K562 (cell line): ENCODE measurements around the gene HCN3. TPM values are rescaled to one million over a fixed set of nuclear protein-coding genes. Genes with fewer than 3 reads are reported as not detected.

ENCODE experiments used
- ATAC-seq: fragments of 200-7000 bp; cut with Tn5 transposase; 3 replicates; pipeline ENCODE4 v1.9.1; 2020; ENCODE audit warnings: moderate library complexity
- BruUV-seq: library from RNA; stranded (reverse); fragments of 400-500 nt; replicated peaks from 2 replicates; lab custom pipeline; 2021; lab: Mats Ljungman, UMichigan
- CTCF ChIA-PET: fragments of 300-600 bp; formaldehyde crosslinking; extraction: SDS; loops from one replicate; lab custom pipeline; 2021; ENCODE audit warnings: low intra/inter-chr PET ratio; lab: Yijun Ruan, JAX
- POLR2A ChIA-PET: fragments of 300-600, 350-650 bp; sonication (Branson Sonifier 250); formaldehyde crosslinking; extraction: SDS; loops from one replicate; lab custom pipeline; 2021; ENCODE audit warnings: antibody characterized with exemption, inconsistent platforms; lab: Yijun Ruan, JAX
- DNase-seq, 4 experiments: peaks; one replicate each; pipeline versions ENCODE4 v3.0.0 to v3.0.0-alpha.2; 2011 to 2018; ENCODE audit warnings: low spot score in 3 of 4, mixed read lengths in 3 of 4; ENCODE audit errors: extremely low read depth in 1 of 4
- FAIRE-seq: peaks from 2 replicates; lab custom pipeline; 2011; peaks lifted over from hg19 to GRCh38; lab: Jason Lieb, UNC
- H2AFZ ChIP-seq: 2 replicates; pipeline ENCODE4 v1.6.0; 2011; ENCODE audit warnings: low read depth, low read length, control low read depth, inconsistent platforms
- H3K27ac ChIP-seq: fragments of 200-600 bp; 3 replicates; pipeline ENCODE4 v1.8.0; 2011; ENCODE audit warnings: low read depth, mild to moderate bottlenecking, control low read depth, inconsistent platforms, low read length, moderate library complexity, mixed read lengths; ENCODE audit errors: extremely low read depth
- H3K27me3 ChIP-seq, 2 experiments: fragments of 300-600 bp in 1 of 2; 2 replicates in 1 of 2; 3 replicates in 1 of 2; pipeline versions ENCODE4 v1.6.0 to v1.8.0; 2011; ENCODE audit warnings: inconsistent platforms in 2 of 2, low read length in 2 of 2, mild to moderate bottlenecking in 1 of 2, mixed read lengths in 1 of 2, moderate library complexity in 1 of 2; ENCODE audit not compliant: control insufficient read depth in 2 of 2, insufficient read depth in 2 of 2
- H3K36me3 ChIP-seq: fragments of 300-600 bp; 3 replicates; pipeline ENCODE4 v1.8.0; 2011; ENCODE audit warnings: mild to moderate bottlenecking, low read length, inconsistent platforms; ENCODE audit not compliant: control insufficient read depth, insufficient read depth
- H3K4me1 ChIP-seq, 2 experiments: fragments of 200-600 bp in 1 of 2; replicated peaks in 1 of 2; 2 replicates in 1 of 2; 3 replicates in 1 of 2; pipeline versions ENCODE4 v1.5.1 to v1.8.0; 2011; ENCODE audit warnings: inconsistent platforms in 2 of 2, low read length in 2 of 2, mild to moderate bottlenecking in 1 of 2, mixed read lengths in 1 of 2, moderate library complexity in 1 of 2; ENCODE audit not compliant: control insufficient read depth in 2 of 2, insufficient read depth in 2 of 2
- H3K4me2 ChIP-seq: 2 replicates; pipeline ENCODE4 v1.6.1; 2011; ENCODE audit warnings: low read length, control low read depth, inconsistent platforms, mixed read lengths; ENCODE audit not compliant: insufficient read depth
- H3K4me3 ChIP-seq: fragments of 200-600 bp; sonication (generic), shearing (Covaris generic); 2 replicates; pipeline ENCODE4 v1.5.1; 2016; ENCODE audit warnings: control low read depth, inconsistent platforms
- H3K79me2 ChIP-seq: fragments of 200-600 bp; 3 replicates; pipeline ENCODE4 v1.8.0; 2011; ENCODE audit warnings: low read length, inconsistent platforms; ENCODE audit not compliant: control insufficient read depth, insufficient read depth
- H3K9ac ChIP-seq, 2 experiments: 2 replicates each; pipeline versions ENCODE4 v1.6.0 to v1.6.1; 2011; ENCODE audit warnings: low read depth in 2 of 2, low read length in 2 of 2, control low read depth in 1 of 2, inconsistent platforms in 1 of 2, mild to moderate bottlenecking in 1 of 2, mixed read lengths in 1 of 2; ENCODE audit not compliant: insufficient read depth in 1 of 2
- H3K9me1 ChIP-seq: one replicate; pipeline ENCODE4 v1.6.0; 2011; ENCODE audit warnings: inconsistent platforms, mild to moderate bottlenecking, low read length, moderate library complexity; ENCODE audit not compliant: control insufficient read depth, insufficient read depth
- H3K9me3 ChIP-seq: replicated peaks from 2 replicates; pipeline ENCODE4 v1.5.1; 2011; ENCODE audit warnings: low read depth, low read length, inconsistent platforms; ENCODE audit not compliant: control insufficient read depth, insufficient read depth
- H4K20me1 ChIP-seq: replicated peaks from 2 replicates; pipeline ENCODE4 v1.6.1; 2011; ENCODE audit warnings: low read length, inconsistent platforms, mixed read lengths; ENCODE audit not compliant: control insufficient read depth, insufficient read depth
- ERF ChIP-seq: fragments of 450-650 bp; formaldehyde crosslinking; IDR thresholded peaks from 2 replicates; pipeline ENCODE4 v1.4.0; 2020; ENCODE audit warnings: mild to moderate bottlenecking, mixed read lengths
- MCM5 ChIP-seq: fragments of 450-650 bp; IDR thresholded peaks from 2 replicates; pipeline ENCODE4 v1.6.1; 2016; ENCODE audit warnings: low read depth
- PHF8 ChIP-seq: fragments of 200-600 bp; sonication (generic); IDR thresholded peaks from 2 replicates; pipeline ENCODE4 v1.6.1; 2012; ENCODE audit warnings: mixed run types, mild to moderate bottlenecking, inconsistent platforms, low read length, moderate library complexity, borderline replicate concordance
- SLC30A9 ChIP-seq: fragments of 250-450 bp; sonication (Bioruptor Pico); IDR thresholded peaks from 2 replicates; pipeline ENCODE4 v1.8.0; 2022; ENCODE audit warnings: mild to moderate bottlenecking, moderate library complexity
- SMAD3 ChIP-seq: fragments of 450-650 bp; formaldehyde crosslinking; conservative IDR thresholded peaks from 2 replicates; pipeline ENCODE4 v1.4.0; 2020; ENCODE audit warnings: mild to moderate bottlenecking
- YY1 ChIP-seq, 3 experiments: IDR thresholded peaks; 2 replicates each; pipeline ENCODE4 v1.6.1; 2011; ENCODE audit warnings: low read length in 2 of 3, mild to moderate bottlenecking in 2 of 3, moderate library complexity in 2 of 3, borderline replicate concordance in 1 of 3, control low read depth in 1 of 3, low read depth in 1 of 3; ENCODE audit not compliant: insufficient read depth in 3 of 3, insufficient replicate concordance in 2 of 3, control insufficient read depth in 1 of 3, insufficient read length in 1 of 3; ENCODE audit errors: extremely low read depth in 1 of 3
- ZC3H11A ChIP-seq: IDR thresholded peaks from 2 replicates; pipeline ENCODE4 v1.6.1; 2012; ENCODE audit warnings: low read depth, low read length, improper control_type of control experiment
- ZNF764 ChIP-seq: fragments of 250-450 bp; sonication (Bioruptor Pico); IDR thresholded peaks from 2 replicates; pipeline ENCODE4 v1.4.0; 2020; ENCODE audit warnings: low read depth, mild to moderate bottlenecking, moderate library complexity
- WGBS: fragments of 100-300 bp; shearing (Covaris generic); methylation state at CpG from one replicate; pipeline ENCODE4 v1.1.6; 2016; ENCODE audit warnings: low coverage, mixed read lengths; ENCODE audit not compliant: insufficient coverage; ENCODE audit errors: missing lambda C conversion rate; 5-methylcytosine and 5-hydroxymethylcytosine counted together
- in situ Hi-C: fragments of 300-500 bp; cut with MboI; formaldehyde crosslinking; loops from 4 replicates; pipeline ENCODE4 v1.15.0; 2018; ENCODE audit warnings: inconsistent platforms, mixed read lengths
- intact Hi-C: fragments of 100-400 bp; cut with micrococcal nuclease; formaldehyde crosslinking; loops from 2 replicates; pipeline ENCODE4 v1.14.2; 2022
- polyA plus RNA-seq, 8 experiments: library from polyadenylated mRNA; depleted of rRNA in 4 of 8; stranded (reverse) in 5 of 8; unstranded in 3 of 8; fragments of >200 nt; fragmentation: Nextera tagmentation in 2 of 8; fragmentation: Illumina TruSeq in 1 of 8; extraction: Ambion mirVana in 2 of 8; extraction: Trizol in 1 of 8; gene quantifications; 2 replicates each; pipeline versions ENCODE4 v1.2.1 to v1.2.3, GENCODE V29; 2011 to 2014; ENCODE audit warnings: inconsistent platforms in 1 of 8, missing spikeins in 1 of 8
- total RNA-seq, 7 experiments: library from RNA; depleted of rRNA in 6 of 7; stranded (reverse); fragments of >200 nt in 6 of 7; fragmentation: Illumina TruSeq in 2 of 7; extraction: Trizol in 2 of 7; gene quantifications; 2 replicates each; pipeline versions ENCODE4 v1.2.1 to v1.2.3, GENCODE V29; 2011 to 2021; ENCODE audit warnings: low replicate concordance in 1 of 7
- TF ChIP-seq, protein P1 (sequence below): fragments of 450-650 bp; formaldehyde crosslinking; conservative IDR thresholded peaks from 2 replicates; pipeline ENCODE4 v1.4.0; 2022; ENCODE audit warnings: mild to moderate bottlenecking, missing genetic modification characterization
- TF ChIP-seq, protein P2 (sequence below), 2 experiments: fragments of 450-650 bp; IDR thresholded peaks; 2 replicates each; pipeline ENCODE4 v1.6.1; 2018; ENCODE audit warnings: mild to moderate bottlenecking in 2 of 2, low read depth in 1 of 2; ENCODE audit not compliant: partially characterized antibody in 2 of 2

HCN3 gene
- total and polyA plus RNA-seq, 9 of the 15 experiments (the other 6 are each of a cell fraction or from before 2014, with no cell fraction given) = 0.91 to 9.7 (median 3.9) TPM

DNA sequence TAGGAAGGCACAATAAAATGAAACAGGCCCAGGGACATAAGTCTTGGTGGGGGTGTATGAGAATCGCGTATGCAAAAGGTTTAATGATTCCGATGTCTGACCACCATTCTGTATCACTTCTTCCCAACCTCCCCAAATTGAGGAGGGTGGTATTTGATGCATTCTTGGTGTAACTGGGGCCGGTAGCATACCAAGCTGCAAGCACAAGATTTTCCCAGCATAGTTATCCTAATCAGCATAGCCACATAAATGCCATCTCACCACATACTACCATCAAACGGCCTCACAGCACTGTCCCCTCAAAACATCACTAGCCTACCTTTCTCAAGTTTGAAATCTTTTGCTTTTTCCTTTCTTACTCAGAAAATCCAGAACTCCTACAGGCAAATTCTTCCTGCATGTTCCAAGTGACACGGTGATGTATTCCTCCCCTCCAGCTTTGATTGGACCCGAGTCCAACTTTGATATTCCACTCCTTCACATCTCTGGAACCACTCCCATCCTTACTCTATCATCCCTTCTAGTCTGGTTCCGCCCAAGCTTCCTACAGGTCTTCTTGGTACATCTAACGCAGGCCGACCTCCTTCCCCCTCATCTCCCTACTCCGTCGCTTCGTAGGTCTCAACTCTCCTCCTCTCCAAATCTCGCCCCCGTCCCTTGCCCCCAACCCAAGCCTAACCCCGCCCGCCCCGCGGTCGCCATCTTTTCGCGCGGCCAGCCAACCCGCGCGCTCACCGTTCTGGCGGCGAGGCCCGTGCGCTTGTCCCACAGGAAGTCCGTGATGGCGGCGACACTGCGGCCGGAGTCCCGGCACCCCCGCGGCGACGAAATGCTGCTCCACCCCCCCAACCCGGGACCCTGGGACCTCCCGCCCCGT is 4.6 kb upstream of the HCN3 start (continued):
- no peak for TF ChIP-seq ZNF764
- TF ChIP-seq PHF8 = 0 out of 2 replicates have a peak, but pooled peaks have one; percentile 51
- TF ChIP-seq, protein P1, sequence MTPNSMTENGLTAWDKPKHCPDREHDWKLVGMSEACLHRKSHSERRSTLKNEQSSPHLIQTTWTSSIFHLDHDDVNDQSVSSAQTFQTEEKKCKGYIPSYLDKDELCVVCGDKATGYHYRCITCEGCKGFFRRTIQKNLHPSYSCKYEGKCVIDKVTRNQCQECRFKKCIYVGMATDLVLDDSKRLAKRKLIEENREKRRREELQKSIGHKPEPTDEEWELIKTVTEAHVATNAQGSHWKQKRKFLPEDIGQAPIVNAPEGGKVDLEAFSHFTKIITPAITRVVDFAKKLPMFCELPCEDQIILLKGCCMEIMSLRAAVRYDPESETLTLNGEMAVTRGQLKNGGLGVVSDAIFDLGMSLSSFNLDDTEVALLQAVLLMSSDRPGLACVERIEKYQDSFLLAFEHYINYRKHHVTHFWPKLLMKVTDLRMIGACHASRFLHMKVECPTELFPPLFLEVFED (CRISPR knock-in tag) = peak; percentile 40; the same call in 1 of the 2 replicates

DNA sequence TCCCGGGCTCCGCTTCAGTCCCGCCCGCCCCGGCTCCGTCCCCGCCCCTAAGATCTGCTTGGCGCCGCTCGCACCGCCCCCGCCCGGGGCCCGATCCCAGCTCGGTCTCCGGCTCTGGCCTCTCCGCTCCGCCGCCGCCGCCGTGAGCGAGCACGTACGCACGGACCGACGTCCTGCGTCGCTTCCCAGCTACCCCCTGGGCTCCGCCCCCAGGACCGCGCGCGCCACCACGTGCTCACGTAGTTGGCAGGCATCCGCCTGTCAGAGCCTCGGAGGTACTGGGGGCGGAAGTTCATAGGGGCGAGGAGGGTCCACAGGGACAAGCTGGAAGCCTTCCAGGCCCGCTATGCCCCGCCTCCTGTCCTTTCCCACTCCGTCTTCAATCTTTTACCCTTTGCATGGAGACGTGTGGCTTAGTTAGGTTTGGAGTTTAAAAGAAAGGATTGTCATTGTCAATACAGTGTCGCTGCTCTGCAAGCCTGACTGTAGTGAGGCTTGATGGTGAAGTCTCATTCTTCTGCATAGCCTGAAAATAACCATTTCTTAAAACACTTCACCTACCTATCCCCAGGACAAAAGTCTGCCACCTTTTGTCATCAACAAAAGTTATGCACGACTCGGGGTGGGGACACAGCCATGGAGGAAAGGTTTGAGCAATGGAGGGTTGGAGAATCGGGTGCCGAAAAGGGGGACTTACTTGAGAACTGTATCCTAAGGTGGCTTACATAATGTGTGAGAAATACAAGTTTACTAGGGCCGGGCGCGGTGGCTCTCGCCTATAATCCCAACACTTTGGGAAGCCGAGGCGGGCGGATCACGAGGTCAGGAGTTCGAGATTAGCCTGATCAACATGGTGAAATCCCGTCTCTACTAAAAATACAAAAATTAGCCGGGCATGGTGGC is 3.7 kb upstream of the HCN3 start, which contains the start of gene CLK2:
TSS of gene CLK2 (minus strand) at position 162 of the 903 bp plus-strand sequence. CDS start 2,527 bp downstream, outside the sequence.
- FAIRE-seq = peak; percentile 93
- peak within 1 kb of the TSS; percentile 90 to 92 for H3K9ac ChIP-seq
- intact Hi-C loops (loop anchor here (1.0 kb wide), 1 partner anchor 11 kb away; the partner anchor contains the start of gene SCAMP3), in situ Hi-C loops (no loop called here)
- ChIA-PET CTCF (interaction anchor here (0.6 kb wide), 1 partner anchor 322 kb away, joined by 3 read pairs; no protein-coding TSS in a partner anchor), POLR2A (interaction anchor here (0.6 to 4.7 kb wide), 8 partner anchors 9 to 671 kb away, joined by 3 to 22 read pairs (median 3); partner anchors contain the start of genes RUSC1 and SCAMP3)
- peak within 1 kb of the TSS; percentile 83 for H2AFZ ChIP-seq
- peak within 1 kb of the TSS; percentile 100 for H3K4me2 ChIP-seq
- ATAC-seq = peak; percentile 87
- TSS peak; percentile 76 for BruUV-seq
- DNase-seq = peak; percentile 93 to 99 (median 96)
- no peaks in the 10 kb centered on the region for H3K9me1 ChIP-seq
- H3K36me3 ChIP-seq = peaks cover 41% of the 10 kb centered on the region
- no peaks in the 10 kb centered on the region for H3K9me3 ChIP-seq
- H3K27ac ChIP-seq = peak within 1 kb of the TSS; percentile 85
- WGBS = under 1% methylated on average over 46 of the region's 61 CpGs
- peaks cover 21 to 32% of the 10 kb centered on the region in 2 experiments; a peak in 4 of 5 replicates for H3K4me1 ChIP-seq
- H3K79me2 ChIP-seq = peaks cover 46% of the 10 kb centered on the region
- H3K4me3 ChIP-seq = peak within 1 kb of the TSS; percentile 93
- no peaks in the 10 kb centered on the region for H3K27me3 ChIP-seq
- H4K20me1 ChIP-seq = no peaks in the 10 kb centered on the region; the same call in 1 of the 2 replicates
- no peak for TF ChIP-seq SLC30A9 (CRISPR knock-in tag)
- no peak for TF ChIP-seq MCM5
- no peak for TF ChIP-seq SMAD3 (CRISPR knock-in tag)
- TF ChIP-seq, protein P2, sequence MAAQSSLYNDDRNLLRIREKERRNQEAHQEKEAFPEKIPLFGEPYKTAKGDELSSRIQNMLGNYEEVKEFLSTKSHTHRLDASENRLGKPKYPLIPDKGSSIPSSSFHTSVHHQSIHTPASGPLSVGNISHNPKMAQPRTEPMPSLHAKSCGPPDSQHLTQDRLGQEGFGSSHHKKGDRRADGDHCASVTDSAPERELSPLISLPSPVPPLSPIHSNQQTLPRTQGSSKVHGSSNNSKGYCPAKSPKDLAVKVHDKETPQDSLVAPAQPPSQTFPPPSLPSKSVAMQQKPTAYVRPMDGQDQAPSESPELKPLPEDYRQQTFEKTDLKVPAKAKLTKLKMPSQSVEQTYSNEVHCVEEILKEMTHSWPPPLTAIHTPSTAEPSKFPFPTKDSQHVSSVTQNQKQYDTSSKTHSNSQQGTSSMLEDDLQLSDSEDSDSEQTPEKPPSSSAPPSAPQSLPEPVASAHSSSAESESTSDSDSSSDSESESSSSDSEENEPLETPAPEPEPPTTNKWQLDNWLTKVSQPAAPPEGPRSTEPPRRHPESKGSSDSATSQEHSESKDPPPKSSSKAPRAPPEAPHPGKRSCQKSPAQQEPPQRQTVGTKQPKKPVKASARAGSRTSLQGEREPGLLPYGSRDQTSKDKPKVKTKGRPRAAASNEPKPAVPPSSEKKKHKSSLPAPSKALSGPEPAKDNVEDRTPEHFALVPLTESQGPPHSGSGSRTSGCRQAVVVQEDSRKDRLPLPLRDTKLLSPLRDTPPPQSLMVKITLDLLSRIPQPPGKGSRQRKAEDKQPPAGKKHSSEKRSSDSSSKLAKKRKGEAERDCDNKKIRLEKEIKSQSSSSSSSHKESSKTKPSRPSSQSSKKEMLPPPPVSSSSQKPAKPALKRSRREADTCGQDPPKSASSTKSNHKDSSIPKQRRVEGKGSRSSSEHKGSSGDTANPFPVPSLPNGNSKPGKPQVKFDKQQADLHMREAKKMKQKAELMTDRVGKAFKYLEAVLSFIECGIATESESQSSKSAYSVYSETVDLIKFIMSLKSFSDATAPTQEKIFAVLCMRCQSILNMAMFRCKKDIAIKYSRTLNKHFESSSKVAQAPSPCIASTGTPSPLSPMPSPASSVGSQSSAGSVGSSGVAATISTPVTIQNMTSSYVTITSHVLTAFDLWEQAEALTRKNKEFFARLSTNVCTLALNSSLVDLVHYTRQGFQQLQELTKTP (IDR thresholded peaks at IDR 0.05; ENCODE audit: low read depth in 1 of 2, partially characterized antibody in 2 of 2) = peak in 1 of 2 experiments; percentile 25
- 0 out of 2 replicates have a peak, but pooled peaks have one; percentile 65 for TF ChIP-seq ERF (CRISPR knock-in tag)
- peak in 1 of 3 experiments; percentile 30 for TF ChIP-seq YY1 (IDR thresholded peaks at IDR 0.05; ENCODE audit: borderline replicate concordance in 1 of 3, control insufficient read depth in 1 of 3, extremely low read depth in 1 of 3, insufficient read depth in 3 of 3, insufficient read length in 1 of 3, insufficient replicate concordance in 2 of 3, low read depth in 1 of 3, low read length in 2 of 3)
- no peak for TF ChIP-seq ZC3H11A
